ENCODE measurements around the gene CLIC3.

GRCh38 chr9:136995362-136995761 lies 1.0 kb downstream of the CLIC3 start:
- TF ChIP-seq CTCF (IDR thresholded peaks at IDR 0.05) = no peak
- no peak for TF ChIP-seq POLR2A (IDR thresholded peaks at IDR 0.05)
